Measurements from ENCODE around the gene WDFY2. TPM values are rescaled to one million over a fixed set of nuclear protein-coding genes. Genes with fewer than 3 reads are reported as not detected.

WDFY2 gene
- total RNA-seq, 1 experiment from 2014 or later = 26.4 TPM

DNA sequence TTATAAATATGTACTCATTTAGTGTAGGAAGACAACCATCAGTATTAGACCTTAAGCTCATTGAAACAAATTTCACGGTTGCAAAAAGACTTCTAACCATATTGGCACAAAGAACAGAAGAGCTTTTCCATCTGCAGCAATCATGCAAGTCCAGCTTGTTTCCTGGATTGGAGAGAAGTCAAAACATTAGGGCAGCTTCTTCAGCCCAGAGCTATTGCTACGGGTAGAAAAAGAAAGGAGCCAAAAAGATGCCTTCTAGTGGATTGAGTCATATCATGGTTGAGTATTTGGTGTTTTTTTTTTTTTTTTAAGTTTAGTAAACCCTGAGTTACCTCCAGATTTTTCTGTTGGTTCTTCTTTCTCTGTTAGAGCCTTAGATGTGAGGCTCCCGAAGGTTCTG lies 99.8 kb downstream of the WDFY2 start:
- H3K79me2 ChIP-seq (ENCODE audit: insufficient read depth, low read length) = peaks cover 5% of the 10 kb centered on the region; the same call in 1 of the 2 replicates
- no peaks in the 10 kb centered on the region; a peak in 2 of 7 replicates for H3K36me3 Mint-ChIP-seq (ENCODE audit: insufficient read depth in 1 of 3, low read depth in 3 of 3)
- no peak overlapping the region for H3K4me3 Mint-ChIP-seq
- H3T11ph ChIP-seq (ENCODE audit: low read length) = no peak overlapping the region
- H4K20me1 ChIP-seq (ENCODE audit: control insufficient read depth, insufficient read depth, insufficient read length) = no peaks in the 10 kb centered on the region
- no peak overlapping the region for H2AFZ ChIP-seq (ENCODE audit: low read length)
- no peak overlapping the region for H2BK20ac ChIP-seq (ENCODE audit: low read depth, low read length, poor library complexity, severe bottlenecking)
- no peaks in the 10 kb centered on the region; the same call in 1 of the 2 replicates for H3K4me1 ChIP-seq (ENCODE audit: insufficient read depth, low read length)
- peaks cover 27 to 39% of the 10 kb centered on the region in 2 experiments for H3K4me1 Mint-ChIP-seq
- no peak overlapping the region for H3K4me2 ChIP-seq (ENCODE audit: insufficient read depth, insufficient read length, low read length)
- H3K79me1 ChIP-seq (ENCODE audit: insufficient read depth, low read depth, low read length, poor library complexity, severe bottlenecking) = no peaks in the 10 kb centered on the region
- no peaks in the 10 kb centered on the region for H3K9me3 Mint-ChIP-seq
- H3K9ac ChIP-seq (ENCODE audit: extremely low read depth, insufficient read length, low read length) = no peak overlapping the region
- H3K9me3 ChIP-seq (ENCODE audit: control insufficient read depth, low read depth, low read length) = no peaks in the 10 kb centered on the region
- H4K8ac ChIP-seq (replicated peaks; ENCODE audit: insufficient read length, low read depth, low read length) = no peak overlapping the region
- no peak for DNase-seq
- H4K5ac ChIP-seq (ENCODE audit: insufficient read length, low read depth, low read length) = no peak overlapping the region
- no peak overlapping the region for H4K91ac ChIP-seq (ENCODE audit: insufficient read length, low read depth, low read length)
- H2BK12ac ChIP-seq (ENCODE audit: insufficient read length, low read depth, low read length) = no peak overlapping the region
- no peak overlapping the region for H3K18ac ChIP-seq (ENCODE audit: insufficient read length, low read depth, low read length)
- no peak overlapping the region for H3K56ac ChIP-seq (ENCODE audit: insufficient read length, low read depth, low read length)
- TF ChIP-seq, protein P1, sequence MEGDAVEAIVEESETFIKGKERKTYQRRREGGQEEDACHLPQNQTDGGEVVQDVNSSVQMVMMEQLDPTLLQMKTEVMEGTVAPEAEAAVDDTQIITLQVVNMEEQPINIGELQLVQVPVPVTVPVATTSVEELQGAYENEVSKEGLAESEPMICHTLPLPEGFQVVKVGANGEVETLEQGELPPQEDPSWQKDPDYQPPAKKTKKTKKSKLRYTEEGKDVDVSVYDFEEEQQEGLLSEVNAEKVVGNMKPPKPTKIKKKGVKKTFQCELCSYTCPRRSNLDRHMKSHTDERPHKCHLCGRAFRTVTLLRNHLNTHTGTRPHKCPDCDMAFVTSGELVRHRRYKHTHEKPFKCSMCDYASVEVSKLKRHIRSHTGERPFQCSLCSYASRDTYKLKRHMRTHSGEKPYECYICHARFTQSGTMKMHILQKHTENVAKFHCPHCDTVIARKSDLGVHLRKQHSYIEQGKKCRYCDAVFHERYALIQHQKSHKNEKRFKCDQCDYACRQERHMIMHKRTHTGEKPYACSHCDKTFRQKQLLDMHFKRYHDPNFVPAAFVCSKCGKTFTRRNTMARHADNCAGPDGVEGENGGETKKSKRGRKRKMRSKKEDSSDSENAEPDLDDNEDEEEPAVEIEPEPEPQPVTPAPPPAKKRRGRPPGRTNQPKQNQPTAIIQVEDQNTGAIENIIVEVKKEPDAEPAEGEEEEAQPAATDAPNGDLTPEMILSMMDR (conservative IDR thresholded peaks at IDR 0.05) = no peak
- no CpG with 5 or more reads among the region's 3 CpGs for WGBS (ENCODE audit: extremely low coverage, insufficient read length, low lambda C conversion rate)
- no peak overlapping the region for H2BK120ac ChIP-seq (ENCODE audit: low read depth, low read length, poor library complexity, severe bottlenecking)
- no peak overlapping the region for H3K23ac ChIP-seq (ENCODE audit: insufficient read length, low read depth, low read length)
- H3K14ac ChIP-seq (ENCODE audit: insufficient read depth, low read length) = no peak overlapping the region
- no peak overlapping the region for H2AK5ac ChIP-seq (ENCODE audit: insufficient read length, low read length)
- H2BK5ac ChIP-seq (ENCODE audit: insufficient read length, low read length) = no peak overlapping the region
- no peaks in the 10 kb centered on the region for H3K27me3 Mint-ChIP-seq (ENCODE audit: low read depth)
- H3K27ac ChIP-seq (ENCODE audit: insufficient read length, low read depth, low read length) = no peak overlapping the region
- H3K27ac Mint-ChIP-seq = no peak overlapping the region
- no peak overlapping the region for H2BK15ac ChIP-seq (ENCODE audit: low read depth, low read length)
- no peaks in the 10 kb centered on the region for H3K27me3 ChIP-seq (ENCODE audit: insufficient read depth, low read length)
- no peak overlapping the region for H3K4ac ChIP-seq (ENCODE audit: low read depth, low read length)
- H3K23me2 ChIP-seq (ENCODE audit: insufficient read length, low read depth, low read length, poor library complexity, severe bottlenecking) = no peaks in the 10 kb centered on the region
